PC-3 (cell line): ENCODE results near the gene PTDSS2.

Experiments used
- CTCF ChIP-seq: fragments of 300-600 bp; sonication (generic); conservative IDR thresholded peaks from 2 replicates; pipeline ENCODE4 v1.5.1; 2017; ENCODE audit warnings: antibody characterized with exemption, low read depth, mild to moderate bottlenecking, low read length
- EZH2 ChIP-seq: fragments of 300-600 bp; sonication (generic); IDR thresholded peaks from one replicate; pipeline ENCODE4 v1.6.1; 2017; ENCODE audit warnings: antibody characterized with exemption, mild to moderate bottlenecking, low read length; ENCODE audit not compliant: unreplicated experiment

- TF ChIP-seq CTCF (no peak), EZH2 (no peak)
These were observed 87.7 kb downstream of the PTDSS2 start for GRCh38 chr11:537622-538430.
